Inferior parietal cortex (tissue), 1 donor: ENCODE data around the gene ZFR.

ENCODE experiments used
- DNase-seq: peaks from one replicate; pipeline ENCODE4 v3.0.0-alpha.2; 2016; ENCODE audit errors: extremely low spot score

The ZFR gene

DNA sequence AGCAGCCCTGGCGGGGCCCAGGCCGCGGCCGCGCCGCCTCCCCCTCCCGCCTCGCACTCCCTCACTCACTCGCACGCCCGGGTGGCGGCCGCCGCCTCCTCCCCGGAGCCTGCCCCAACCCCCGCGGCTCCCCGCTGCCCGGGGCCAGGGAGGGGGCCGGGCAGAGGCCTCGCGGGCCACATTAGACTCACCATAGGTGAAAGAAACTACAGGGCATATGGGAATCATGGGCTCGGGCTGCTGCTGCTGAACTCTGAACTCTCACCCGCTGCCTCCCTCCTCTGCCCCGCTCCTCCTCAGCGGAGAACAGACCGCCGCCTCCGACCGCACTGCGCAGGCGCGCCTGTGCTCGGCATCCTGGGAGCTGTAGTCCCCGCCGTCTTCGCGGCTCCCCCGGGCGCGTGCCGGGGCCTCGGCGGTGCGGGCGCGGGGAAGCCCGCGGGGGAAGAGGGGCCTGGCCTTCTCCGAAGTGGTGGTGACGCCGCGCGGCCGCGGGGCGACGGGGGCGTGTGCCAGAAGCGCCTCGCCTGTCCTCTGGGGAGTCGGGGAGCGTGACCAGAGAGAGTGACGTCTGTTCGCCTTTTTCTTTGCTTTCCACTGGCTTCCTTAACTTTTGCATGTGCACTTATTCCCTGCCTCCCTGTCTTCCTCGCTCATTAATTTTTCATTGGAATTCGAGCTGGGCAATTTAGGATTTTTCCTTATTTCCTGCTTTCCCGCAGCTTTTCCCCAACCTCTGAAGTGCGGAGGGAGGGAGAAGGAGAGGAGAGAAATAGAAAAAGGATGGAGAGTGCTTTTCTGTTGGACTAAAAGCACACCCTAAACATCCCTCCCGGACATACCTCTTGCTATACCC, at the start of gene ZFR:
TSS of gene ZFR (minus strand) at position 310 of the 856 bp plus-strand sequence. CDS start at position 228, 82 bp downstream.
- peak; percentile 90 for DNase-seq

DNA sequence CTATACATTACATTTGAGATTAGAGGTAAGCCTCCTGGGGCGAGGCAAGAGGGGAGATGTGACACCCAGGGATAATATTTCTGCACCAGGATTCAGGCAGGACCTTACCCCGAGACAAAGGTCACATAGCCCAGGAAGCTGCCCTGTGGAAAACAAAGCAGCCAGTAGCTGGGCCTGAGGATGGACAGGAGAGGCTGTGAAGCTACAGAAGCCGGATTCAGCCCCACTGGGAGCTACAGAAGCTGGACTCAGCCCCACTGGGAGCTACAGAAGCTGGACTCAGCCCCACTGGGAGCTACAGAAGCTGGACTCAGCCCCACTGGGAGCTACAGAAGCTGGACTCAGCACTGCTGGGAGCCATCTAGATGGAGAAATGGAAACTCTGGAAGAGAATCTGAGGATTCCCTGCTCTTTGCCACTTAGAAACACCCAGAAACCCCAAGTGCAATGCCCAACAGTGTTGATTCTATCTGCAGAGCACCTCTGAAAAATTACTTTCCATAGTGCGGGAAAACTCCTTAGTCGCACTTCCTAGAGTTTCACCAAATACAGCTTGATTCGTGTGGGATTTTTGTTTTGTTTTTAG, 46.5 kb upstream of the ZFR start:
- no peak for DNase-seq

DNA sequence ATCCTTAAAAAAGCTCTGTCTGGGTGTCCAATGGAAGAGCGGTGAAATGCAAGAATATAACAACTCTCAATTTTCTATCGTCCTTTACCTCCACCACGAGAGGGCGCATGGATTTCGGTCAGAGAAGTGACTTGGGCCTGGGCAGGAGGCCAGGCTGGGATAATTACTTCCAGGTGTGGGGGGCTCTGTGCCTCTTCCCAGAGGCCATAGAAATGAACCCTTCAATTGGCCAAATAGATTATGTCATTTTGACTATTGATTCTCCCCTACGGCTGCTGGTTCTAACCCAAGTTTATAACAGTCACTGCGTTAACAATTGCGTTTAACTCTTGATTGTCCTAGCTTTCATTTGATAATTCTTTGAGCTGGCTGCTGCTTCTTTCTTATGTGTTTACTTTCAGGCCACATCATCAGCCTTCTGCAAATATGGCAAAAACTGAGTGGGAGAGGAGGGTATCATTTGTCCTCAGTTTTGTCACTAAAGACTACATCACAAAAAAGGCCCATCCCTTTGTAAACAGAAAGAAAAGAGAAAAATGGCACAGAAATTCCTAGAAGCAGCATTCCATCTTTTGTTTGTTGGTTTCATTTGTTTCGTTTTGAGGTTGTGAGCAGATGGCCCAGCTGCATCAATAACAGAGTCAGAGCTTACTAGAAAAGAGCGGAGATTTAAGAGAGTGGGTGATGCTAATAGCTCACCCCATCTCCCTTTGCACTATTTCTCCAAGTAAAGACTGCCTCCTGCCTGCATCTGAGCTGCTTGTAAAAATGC, 45.4 kb upstream of the ZFR start:
- peak; percentile 90 for DNase-seq

GRCh38 chr5:32487424-32487823, 42.9 kb upstream of the ZFR start:
- no peak for DNase-seq

GRCh38 chr5:32487008-32487407, 42.5 kb upstream of the ZFR start:
- no peak for DNase-seq

DNA sequence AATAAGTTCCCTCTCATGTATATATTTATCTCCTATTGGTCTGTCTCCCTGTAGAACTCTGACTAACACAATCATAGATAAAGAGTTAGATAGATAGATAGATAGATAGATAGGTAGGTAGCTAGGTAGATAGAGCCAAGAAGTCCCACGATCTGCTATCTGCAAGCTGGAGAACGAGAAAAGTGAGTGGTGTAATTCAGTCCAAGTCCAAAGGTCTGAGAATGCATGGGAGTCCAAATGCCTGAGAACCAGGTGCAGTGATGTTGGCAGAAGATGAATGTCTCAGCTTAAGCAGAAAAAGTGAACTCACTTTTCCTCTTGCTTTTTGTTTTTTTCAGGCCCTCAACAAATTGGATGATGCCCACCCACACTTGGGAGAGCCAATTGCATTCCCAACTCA, 37.7 kb upstream of the ZFR start:
- DNase-seq = no peak

GRCh38 chr5:32479096-32479495, 34.6 kb upstream of the ZFR start:
- no peak for DNase-seq

GRCh38 chr5:32476891-32477290, 32.4 kb upstream of the ZFR start:
- DNase-seq = no peak

DNA sequence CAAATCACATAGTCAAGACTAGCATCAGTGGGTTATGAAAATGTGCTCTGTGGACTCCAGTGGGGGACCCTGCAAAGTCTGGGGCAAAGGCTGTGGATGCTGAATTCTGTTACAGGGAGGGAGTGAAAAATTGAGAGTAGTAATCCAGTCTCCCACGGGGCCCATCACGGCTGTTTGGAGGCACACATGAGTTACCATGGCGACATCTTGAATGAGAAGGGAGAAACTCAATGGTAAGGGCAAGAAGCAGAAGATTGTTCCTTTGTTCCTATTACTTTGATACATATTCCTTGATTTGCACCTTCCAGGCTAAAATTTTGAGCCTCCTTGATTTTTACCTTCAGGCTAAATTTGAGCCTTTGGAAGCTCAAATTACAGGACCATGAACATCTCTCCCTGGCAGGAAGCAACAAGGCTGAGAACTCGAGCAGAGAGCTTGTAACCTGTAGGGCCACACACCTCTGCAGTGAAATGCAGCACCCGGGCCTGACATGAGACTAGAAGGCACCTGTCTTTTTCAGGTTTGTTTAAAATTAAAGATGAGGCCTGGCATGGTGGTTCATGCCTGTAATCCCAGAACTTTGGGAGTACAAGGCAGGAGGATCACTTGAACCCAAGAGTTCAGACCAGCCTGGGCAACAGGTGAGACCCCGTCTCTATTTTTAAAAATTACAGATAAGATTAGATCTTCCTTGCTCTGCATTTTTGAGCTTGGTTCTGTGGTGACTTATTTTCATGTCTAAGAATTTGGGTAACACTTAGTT, 31.0 kb upstream of the ZFR start:
- no peak for DNase-seq

GRCh38 chr5:32474209-32474854, 29.8 kb upstream of the ZFR start:
- DNase-seq = no peak

DNA sequence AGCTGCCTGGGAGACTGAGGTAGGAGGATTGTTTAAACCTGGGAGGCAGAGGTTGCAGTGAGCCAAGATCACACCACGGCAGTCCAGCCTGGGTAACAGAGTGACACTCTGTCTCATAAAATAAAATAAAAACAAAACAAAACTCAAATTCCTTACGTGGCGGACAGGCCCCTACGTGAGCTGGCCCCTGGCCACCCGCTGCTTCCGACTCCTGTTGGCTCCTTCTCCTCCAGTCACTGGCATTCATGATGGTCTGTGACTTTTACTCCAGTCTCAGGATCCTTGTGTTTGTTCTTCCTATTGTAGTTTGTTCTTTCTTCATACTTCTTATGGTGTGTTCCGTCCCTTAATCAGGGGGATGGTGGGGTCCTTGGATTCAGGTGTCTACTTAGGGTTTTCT, 28.5 kb upstream of the ZFR start:
- DNase-seq = no peak

DNA sequence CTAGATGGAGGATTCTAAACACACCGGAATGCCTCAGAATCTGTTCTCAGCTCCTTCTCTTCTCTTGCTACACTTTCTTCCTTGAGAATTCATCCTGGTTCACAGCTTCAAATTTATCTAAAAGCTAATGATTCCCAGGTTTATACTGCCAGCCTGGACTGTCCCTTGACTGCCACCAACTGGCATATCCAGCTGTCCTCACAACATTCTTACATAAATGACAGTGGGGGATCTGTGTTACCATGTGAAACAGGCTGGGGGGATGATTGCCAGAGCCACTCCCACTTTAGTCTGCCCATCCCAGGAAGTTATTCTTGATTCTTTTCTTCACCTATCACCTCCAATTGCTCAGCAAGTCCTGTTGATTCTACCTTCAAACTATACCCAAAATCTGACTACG, 27.2 kb upstream of the ZFR start:
- no peak for DNase-seq

GRCh38 chr5:32465076-32465475, 20.5 kb upstream of the ZFR start:
- DNase-seq = no peak

- DNase-seq = no peak
These were observed 18.1 kb upstream of the ZFR start for GRCh38 chr5:32462618-32463017.

GRCh38 chr5:32461441-32462120, 17.0 kb upstream of the ZFR start:
- no peak for DNase-seq

DNA sequence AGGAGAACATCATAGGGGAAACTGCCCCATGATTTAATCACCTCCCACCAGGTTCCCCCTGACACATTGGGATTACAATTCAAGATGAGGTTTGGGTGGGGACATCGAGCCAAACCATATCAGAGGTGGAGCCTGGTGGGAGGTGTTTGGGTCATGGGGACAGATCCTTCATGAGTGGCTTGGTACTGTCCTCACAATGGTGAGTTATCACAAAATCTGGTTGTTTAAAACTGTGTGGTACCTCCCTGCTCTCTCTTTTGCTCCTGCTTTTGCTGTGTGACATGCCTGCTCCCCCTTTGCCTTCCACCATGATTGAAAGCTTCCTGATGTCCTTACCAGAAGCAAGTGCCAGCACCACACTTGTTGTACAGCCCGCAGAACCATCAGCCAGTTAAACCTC, 16.2 kb upstream of the ZFR start:
- no peak for DNase-seq

DNA sequence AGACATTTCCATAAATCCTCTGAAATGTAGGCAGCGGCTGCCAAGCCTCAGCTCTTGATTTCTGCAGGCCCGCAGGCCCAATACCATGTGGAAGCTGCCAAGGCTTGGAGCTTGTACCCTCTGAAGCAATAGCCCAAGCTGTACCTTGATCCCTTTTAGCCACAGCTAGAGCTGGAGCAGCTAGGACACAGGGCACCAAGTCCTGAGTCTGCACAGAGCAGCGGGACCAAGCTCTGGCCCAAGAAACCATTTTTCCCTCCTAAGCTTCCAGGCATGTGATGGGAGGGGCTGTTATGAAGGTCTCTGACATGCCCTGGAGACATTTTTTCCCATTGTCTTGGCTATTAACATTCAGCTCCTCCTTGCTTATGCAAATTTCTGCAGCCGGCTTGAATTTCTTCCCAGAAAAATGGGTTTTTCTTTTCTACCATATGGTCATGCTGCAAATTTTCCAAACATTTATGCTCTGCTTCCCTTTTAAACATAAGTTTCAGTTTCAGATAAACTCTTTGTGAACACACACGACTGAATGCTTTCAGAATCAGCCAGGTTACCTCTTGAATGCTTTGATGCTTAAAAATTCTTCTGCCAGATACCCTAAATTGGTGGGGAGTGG, 14.4 kb upstream of the ZFR start:
- DNase-seq = no peak

DNA sequence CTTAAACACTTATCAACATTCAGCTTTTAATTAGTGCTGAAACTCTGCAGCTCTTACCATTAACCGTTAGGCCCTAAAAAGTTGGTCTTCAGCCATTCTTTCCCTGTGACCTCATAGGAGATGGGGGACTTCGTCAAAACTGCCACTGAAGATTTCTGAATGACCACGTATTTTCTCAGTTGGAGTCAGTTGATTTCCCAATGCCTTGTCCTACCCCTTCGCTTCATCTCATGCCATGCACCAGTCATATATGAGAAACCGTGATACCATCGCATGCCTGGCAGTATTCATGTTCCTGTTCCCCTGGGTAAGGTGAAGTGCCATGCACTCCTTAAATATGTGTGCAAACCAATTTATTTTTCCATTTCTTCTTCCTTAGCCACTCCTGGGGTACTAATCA, 10.8 kb upstream of the ZFR start:
- no peak for DNase-seq

- no peak for DNase-seq
These were observed 10.3 kb upstream of the ZFR start for GRCh38 chr5:32454821-32455220.

DNA sequence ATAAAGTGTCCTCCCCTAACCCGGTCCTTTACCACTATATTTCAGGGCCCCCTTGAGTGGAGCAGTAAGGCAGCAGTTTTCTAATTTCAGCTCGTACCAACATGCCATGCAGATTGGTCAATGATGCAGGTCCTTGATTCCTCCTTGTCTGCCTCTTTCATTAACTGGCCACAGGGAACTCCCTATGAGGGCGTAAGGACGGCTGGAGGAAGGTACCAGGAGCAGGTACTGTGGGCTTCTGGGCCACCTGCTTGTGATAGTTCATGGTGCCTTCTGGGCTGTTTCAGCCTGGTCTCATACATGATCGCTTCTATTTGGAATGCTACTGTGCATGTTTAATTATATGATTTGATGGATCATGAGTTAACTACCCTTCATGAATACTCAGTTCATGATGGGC, 9.4 kb upstream of the ZFR start:
- no peak for DNase-seq
